Astrocyte (in vitro differentiated cells and primary cell): ENCODE results near the gene BSND. TPM values are rescaled to one million over a fixed set of nuclear protein-coding genes. Genes with fewer than 3 reads are reported as not detected.
A peak's percentile ranks its signal among the peaks of the same experiment; 100 is the strongest.

Experiments
- DNase-seq: peaks from one replicate; pipeline ENCODE4 v3.0.0-alpha.2; 2010; ENCODE audit warnings: low read depth
- FAIRE-seq: peaks from 2 replicates; lab custom pipeline; 2011; peaks lifted over from hg19 to GRCh38; lab: Jason Lieb, UNC
- H2AFZ ChIP-seq: 2 replicates; pipeline ENCODE4 v1.6.0; 2012; ENCODE audit warnings: low read depth, low read length, inconsistent platforms
- H3K27ac ChIP-seq: 2 replicates; pipeline ENCODE4 v1.5.1; 2011; ENCODE audit warnings: low read depth, low read length, inconsistent platforms
- H3K27me3 ChIP-seq: 2 replicates; pipeline ENCODE4 v1.6.0; 2011; ENCODE audit warnings: low read length, inconsistent platforms; ENCODE audit not compliant: insufficient read depth
- H3K36me3 ChIP-seq: 2 replicates; pipeline ENCODE4 v1.5.1; 2011; ENCODE audit warnings: low read length, inconsistent platforms; ENCODE audit not compliant: insufficient read depth
- H3K4me1 ChIP-seq: 2 replicates; pipeline ENCODE4 v1.5.1; 2011; ENCODE audit warnings: low read length, inconsistent platforms; ENCODE audit not compliant: insufficient read depth
- H3K4me2 ChIP-seq: 2 replicates; pipeline ENCODE4 v1.6.0; 2012; ENCODE audit warnings: low read length, inconsistent platforms
- H3K4me3 ChIP-seq: 2 replicates; pipeline ENCODE4 v1.5.1; 2011; ENCODE audit warnings: low read depth, mild to moderate bottlenecking, low read length, inconsistent platforms; ENCODE audit not compliant: insufficient read depth
- H3K79me2 ChIP-seq: 2 replicates; pipeline ENCODE4 v1.6.0; 2012; ENCODE audit warnings: mild to moderate bottlenecking, low read length, inconsistent platforms; ENCODE audit not compliant: insufficient read depth
- H3K9ac ChIP-seq: 2 replicates; pipeline ENCODE4 v1.6.0; 2012; ENCODE audit warnings: mild to moderate bottlenecking, low read length, inconsistent platforms
- H3K9me3 ChIP-seq: 2 replicates; pipeline ENCODE4 v1.5.1; 2012; ENCODE audit warnings: low read depth, mild to moderate bottlenecking, low read length, inconsistent platforms; ENCODE audit not compliant: insufficient read depth
- H4K20me1 ChIP-seq: 2 replicates; pipeline ENCODE4 v1.6.0; 2012; ENCODE audit warnings: low read length, inconsistent platforms; ENCODE audit not compliant: insufficient read depth
- H3K27ac Mint-ChIP-seq: one replicate; pipeline ENCODE4 v1.8.0; 2021; ENCODE audit warnings: mild to moderate bottlenecking, mixed read lengths; ENCODE audit not compliant: unreplicated experiment
- H3K27me3 Mint-ChIP-seq: one replicate; pipeline ENCODE4 v1.8.0; 2021; ENCODE audit warnings: low read depth, mixed read lengths; ENCODE audit not compliant: unreplicated experiment
- H3K36me3 Mint-ChIP-seq: one replicate; pipeline ENCODE4 v1.8.0; 2021; ENCODE audit warnings: low read depth, mixed read lengths; ENCODE audit not compliant: unreplicated experiment
- H3K4me1 Mint-ChIP-seq: one replicate; pipeline ENCODE4 v1.8.0; 2021; ENCODE audit warnings: low read depth, mixed read lengths; ENCODE audit not compliant: unreplicated experiment
- H3K4me3 Mint-ChIP-seq: one replicate; pipeline ENCODE4 v1.8.0; 2021; ENCODE audit warnings: mild to moderate bottlenecking, moderate library complexity, mixed read lengths; ENCODE audit not compliant: unreplicated experiment
- H3K9me3 Mint-ChIP-seq: one replicate; pipeline ENCODE4 v1.8.0; 2021; ENCODE audit warnings: mild to moderate bottlenecking, mixed read lengths; ENCODE audit not compliant: unreplicated experiment
- CTCF ChIP-seq: IDR thresholded peaks from 2 replicates; pipeline ENCODE4 v1.5.1; 2011; ENCODE audit warnings: low read depth, mild to moderate bottlenecking, inconsistent platforms, low read length, moderate library complexity; ENCODE audit not compliant: insufficient read depth
- EZH2 ChIP-seq: IDR thresholded peaks from 2 replicates; pipeline ENCODE4 v1.6.1; 2012; ENCODE audit warnings: mild to moderate bottlenecking, low read length, inconsistent platforms; ENCODE audit not compliant: insufficient read depth
- total RNA-seq: library from RNA; stranded (reverse); gene quantifications from 2 replicates; pipeline ENCODE4 v1.2.1, GENCODE V29; 2021

Gene BSND
- total RNA-seq, 1 donor from 2014 or later: not detected

- no peak overlapping the region for H3K4me3 ChIP-seq
- no peak for FAIRE-seq
- Mint-ChIP-seq H3K9me3 (no peaks in the 10 kb centered on the region), H3K4me1 (peaks cover 13% of the 10 kb centered on the region), H3K27me3 (peaks cover 19% of the 10 kb centered on the region), H3K4me3 (no peak overlapping the region), H3K36me3 (peaks cover 3% of the 10 kb centered on the region), H3K27ac (no peak overlapping the region)
- H4K20me1 ChIP-seq: no peaks in the 10 kb centered on the region
- H3K9me3 ChIP-seq: no peaks in the 10 kb centered on the region
- no peak for DNase-seq
- no peak overlapping the region for H3K4me2 ChIP-seq
- no peaks in the 10 kb centered on the region for H3K36me3 ChIP-seq
- H3K4me1 ChIP-seq: peaks cover 5% of the 10 kb centered on the region
- no peak overlapping the region for H3K27ac ChIP-seq
- no peak overlapping the region for H3K9ac ChIP-seq
- H2AFZ ChIP-seq: no peak overlapping the region
- H3K27me3 ChIP-seq: peaks cover 6% of the 10 kb centered on the region
- H3K79me2 ChIP-seq: no peaks in the 10 kb centered on the region
- TF ChIP-seq EZH2: no peak
- TF ChIP-seq CTCF: no peak
These were observed 9.8 kb upstream of the BSND start for GRCh38 chr1:54988975-54989374.

DNA sequence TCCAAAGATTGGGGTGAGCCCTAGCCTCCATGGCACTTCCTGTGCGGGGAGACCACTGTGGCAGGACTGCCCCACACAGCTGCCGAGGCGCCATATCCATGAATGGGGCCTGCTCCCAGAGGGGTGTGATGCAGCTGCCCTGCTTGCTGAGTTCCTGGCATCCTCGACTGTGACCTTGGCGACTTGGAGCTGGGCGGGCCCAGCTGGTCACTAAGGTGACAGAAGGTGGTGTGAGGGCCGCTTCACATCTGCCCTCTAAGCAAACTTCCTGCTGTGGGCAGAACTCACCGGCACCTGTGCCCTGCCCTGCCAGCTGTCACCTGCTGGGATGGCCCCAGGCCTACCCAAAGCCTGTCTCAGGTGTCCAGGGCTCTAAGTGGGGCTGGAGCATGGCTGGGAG, 9.3 kb upstream of the BSND start:
- Histone ChIP-seq H3K27me3 (peaks cover 4% of the 10 kb centered on the region), H3K4me3 (no peak overlapping the region), H3K4me1 (peaks cover 5% of the 10 kb centered on the region), H3K9me3 (no peaks in the 10 kb centered on the region), H3K36me3 (no peaks in the 10 kb centered on the region), H3K79me2 (no peaks in the 10 kb centered on the region), H3K9ac (no peak overlapping the region), H3K27ac (no peak overlapping the region), H3K4me2 (no peak overlapping the region), H4K20me1 (no peaks in the 10 kb centered on the region), H2AFZ (no peak overlapping the region)
- DNase-seq: no peak
- Mint-ChIP-seq H3K4me3 (no peak overlapping the region), H3K4me1 (peaks cover 13% of the 10 kb centered on the region), H3K27ac (no peak overlapping the region), H3K36me3 (peaks cover 3% of the 10 kb centered on the region), H3K9me3 (no peaks in the 10 kb centered on the region), H3K27me3 (peaks cover 19% of the 10 kb centered on the region)
- no peak for FAIRE-seq
- TF ChIP-seq EZH2 (no peak), CTCF (no peak)

DNA sequence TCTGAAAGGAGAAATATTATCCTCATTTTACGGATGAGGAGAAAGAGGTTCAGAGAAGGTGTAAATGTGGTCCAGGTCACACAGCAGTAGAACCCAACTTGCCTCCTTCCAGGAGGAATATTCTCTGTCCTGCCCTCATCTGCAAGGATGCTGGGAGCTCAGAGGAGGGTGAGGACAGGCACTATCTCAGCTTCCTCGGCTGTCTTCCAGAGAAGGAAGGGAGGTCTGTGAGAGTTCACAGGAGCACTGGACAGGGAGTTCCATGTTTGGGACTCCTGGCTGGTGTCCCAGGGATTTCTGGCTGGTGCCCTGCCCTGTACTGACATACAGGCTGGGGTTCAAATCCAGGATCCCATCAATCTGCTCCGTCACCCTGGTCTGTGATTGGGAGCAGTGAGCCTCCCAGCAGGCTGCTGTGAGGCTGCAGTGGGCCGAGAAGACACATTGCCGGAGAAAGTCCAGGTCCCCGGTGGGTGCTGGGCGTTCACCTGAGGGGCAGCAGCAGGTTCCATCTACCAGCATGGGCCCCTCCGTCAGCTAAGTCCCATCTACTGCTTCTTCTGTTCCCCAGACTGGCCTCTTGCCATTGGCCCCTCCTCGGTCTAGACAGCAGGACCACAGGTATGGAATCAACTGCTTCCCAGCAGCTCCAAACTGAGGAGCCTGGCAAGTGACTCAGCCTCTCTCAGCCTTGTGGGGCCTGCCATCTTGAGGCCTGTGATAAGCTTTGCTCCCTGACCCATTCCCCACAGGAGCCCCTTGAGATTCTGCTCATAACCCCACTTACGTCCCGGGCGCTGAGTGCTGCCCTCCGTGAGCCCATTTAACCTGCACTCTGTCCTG, 8.5 kb upstream of the BSND start:
- Histone ChIP-seq H3K27me3 (peaks cover 8% of the 10 kb centered on the region), H3K4me2 (no peak overlapping the region), H3K36me3 (no peaks in the 10 kb centered on the region), H3K4me1 (peaks cover 5% of the 10 kb centered on the region), H3K79me2 (no peaks in the 10 kb centered on the region), H3K27ac (no peak overlapping the region), H3K9ac (no peak overlapping the region), H4K20me1 (no peaks in the 10 kb centered on the region), H3K4me3 (no peak overlapping the region), H2AFZ (no peak overlapping the region), H3K9me3 (no peaks in the 10 kb centered on the region)
- FAIRE-seq (no peak), DNase-seq (peak; percentile 58)
- peak overlapping the region; percentile 57 for H3K4me3 Mint-ChIP-seq
- H3K27me3 Mint-ChIP-seq: peaks cover 25% of the 10 kb centered on the region
- peak overlapping the region; percentile 75 for H3K27ac Mint-ChIP-seq
- H3K4me1 Mint-ChIP-seq: peaks cover 13% of the 10 kb centered on the region
- no peak for TF ChIP-seq EZH2
- H3K36me3 Mint-ChIP-seq: peaks cover 3% of the 10 kb centered on the region
- H3K9me3 Mint-ChIP-seq: no peaks in the 10 kb centered on the region
